ENCODE results near the gene ULK4.
A peak's percentile ranks its signal among the peaks of the same experiment; 100 is the strongest.

Gene ULK4

DNA sequence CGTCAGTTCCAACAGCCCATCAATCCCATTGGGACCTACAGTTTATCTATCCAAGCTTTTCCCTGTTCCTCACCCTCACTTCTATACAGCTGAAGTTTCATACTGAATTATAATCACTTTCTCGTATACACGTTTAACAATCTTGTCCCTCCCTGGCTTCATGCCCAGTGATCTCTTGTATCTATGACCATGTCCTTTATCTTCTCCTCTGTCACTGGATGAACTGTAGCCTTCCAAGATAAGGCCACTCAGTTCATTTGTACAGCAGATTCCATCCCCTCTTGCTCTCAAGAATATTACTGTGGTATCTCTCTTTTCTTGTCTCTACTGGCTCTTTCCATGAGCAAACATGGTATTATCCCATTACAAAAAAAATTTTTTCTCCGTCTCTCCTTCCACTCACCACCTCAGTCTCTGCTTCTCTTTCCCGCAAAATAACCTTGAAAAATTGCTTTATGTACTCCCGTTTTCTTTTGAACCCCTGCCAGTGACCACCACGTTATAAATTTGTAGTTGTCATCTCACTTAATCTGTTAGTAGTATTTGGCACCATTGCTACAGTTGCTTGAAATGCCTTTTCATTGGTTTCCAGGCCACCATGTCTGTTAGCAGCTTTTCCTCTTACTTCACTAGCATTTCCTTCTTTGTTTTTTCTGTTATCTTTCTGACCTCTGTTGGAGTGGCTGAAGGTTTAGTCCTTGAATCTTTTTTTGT is 753.2 kb downstream of the ULK4 start:
- no peak overlapping the region for H3K4me3 ChIP-seq (ENCODE audit: low read depth in 1 of 2, low read length in 1 of 2)
- TF ChIP-seq CTCF (IDR thresholded peaks at IDR 0.05), result no peak
- no peaks in the 10 kb centered on the region for H3K36me3 ChIP-seq
- H3K27ac ChIP-seq, result no peak overlapping the region
- H3K4me1 ChIP-seq (ENCODE audit: control insufficient read depth in 1 of 2, insufficient read depth in 1 of 2, low read depth in 1 of 2, low read length in 1 of 2), result peaks cover 36 to 46% of the 10 kb centered on the region in 2 experiments
- H3K9me3 ChIP-seq, result no peaks in the 10 kb centered on the region
- H3K27me3 ChIP-seq, result no peaks in the 10 kb centered on the region

DNA sequence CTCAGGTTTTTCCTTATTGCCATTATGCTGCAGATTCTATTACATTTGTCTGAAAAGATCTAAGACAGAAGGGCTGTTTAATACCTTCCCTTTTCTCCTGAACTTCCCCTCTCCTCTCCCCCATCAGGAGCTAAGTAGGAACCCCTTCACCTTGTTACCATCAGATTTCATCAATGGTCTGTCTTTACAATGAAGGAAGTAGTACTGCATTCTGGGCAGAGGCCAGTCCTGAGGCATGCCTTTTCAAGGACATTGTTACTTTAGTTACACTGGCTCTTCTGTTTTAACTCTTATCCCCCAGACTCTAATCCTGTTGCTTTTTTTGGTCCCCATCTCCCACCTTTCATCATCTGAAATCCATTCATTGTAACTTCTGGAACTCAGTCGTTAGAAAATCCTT is 754.5 kb downstream of the ULK4 start:
- Histone ChIP-seq H3K36me3 (no peaks in the 10 kb centered on the region), H3K4me3 (ENCODE audit: low read depth in 1 of 2, low read length in 1 of 2) (no peak overlapping the region), H3K27ac (peak overlapping the region; percentile 57), H3K4me1 (ENCODE audit: control insufficient read depth in 1 of 2, insufficient read depth in 1 of 2, low read depth in 1 of 2, low read length in 1 of 2) (peaks cover 49 to 57% of the 10 kb centered on the region in 2 experiments), H3K27me3 (no peaks in the 10 kb centered on the region), H3K9me3 (no peaks in the 10 kb centered on the region)
- TF ChIP-seq CTCF (IDR thresholded peaks at IDR 0.05), result no peak

DNA sequence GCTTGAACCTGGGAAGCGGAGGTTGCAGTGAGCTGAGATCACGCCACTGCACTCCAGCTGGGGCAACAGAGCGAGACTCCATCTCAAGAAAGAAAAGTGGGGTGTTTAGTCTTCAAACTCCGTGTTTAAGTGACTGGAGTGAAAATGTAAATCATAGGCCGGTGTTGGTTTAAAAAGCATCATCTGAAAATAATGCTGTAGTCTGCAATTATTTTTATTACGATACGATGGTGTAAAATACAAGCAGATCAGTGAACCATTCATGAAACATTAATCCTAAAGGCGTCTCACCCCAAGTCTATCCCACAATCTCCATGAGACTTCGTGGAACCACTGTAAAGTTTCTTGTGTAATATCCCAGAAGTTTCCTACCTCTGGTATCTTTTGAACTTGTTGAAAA is 756.3 kb downstream of the ULK4 start:
- Histone ChIP-seq H3K27ac (no peak overlapping the region), H3K9me3 (no peaks in the 10 kb centered on the region), H3K36me3 (no peaks in the 10 kb centered on the region), H3K4me1 (ENCODE audit: control insufficient read depth in 1 of 2, insufficient read depth in 1 of 2, low read depth in 1 of 2, low read length in 1 of 2) (peaks cover 67 to 75% of the 10 kb centered on the region in 2 experiments), H3K4me3 (ENCODE audit: low read depth in 1 of 2, low read length in 1 of 2) (no peak overlapping the region), H3K27me3 (no peaks in the 10 kb centered on the region)
- no peak for TF ChIP-seq CTCF (IDR thresholded peaks at IDR 0.05)

DNA sequence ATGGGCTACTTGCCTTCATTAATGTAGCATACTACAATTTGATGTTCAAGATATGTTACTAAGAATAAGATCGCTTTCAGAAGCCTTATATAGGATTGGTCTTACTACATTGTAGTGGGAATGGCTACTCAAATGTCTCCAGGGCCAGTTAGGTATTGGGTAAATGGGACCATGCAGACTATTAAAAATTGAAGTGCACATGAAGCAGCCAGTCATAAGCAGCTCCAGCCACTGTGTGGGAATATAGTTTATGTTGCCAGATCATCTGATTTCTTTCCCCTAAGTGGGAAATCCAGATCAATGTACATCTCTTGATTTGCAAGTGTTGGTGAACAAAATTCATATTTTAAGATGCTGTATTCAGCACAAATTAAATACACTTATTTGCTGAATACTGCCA is 757.5 kb downstream of the ULK4 start:
- Histone ChIP-seq H3K27ac (no peak overlapping the region), H3K4me3 (ENCODE audit: low read depth in 1 of 2, low read length in 1 of 2) (no peak overlapping the region), H3K4me1 (ENCODE audit: control insufficient read depth in 1 of 2, insufficient read depth in 1 of 2, low read depth in 1 of 2, low read length in 1 of 2) (peaks cover 71 to 80% of the 10 kb centered on the region in 2 experiments), H3K36me3 (no peaks in the 10 kb centered on the region), H3K27me3 (no peaks in the 10 kb centered on the region), H3K9me3 (no peaks in the 10 kb centered on the region)
- no peak for TF ChIP-seq CTCF (IDR thresholded peaks at IDR 0.05)

GRCh38 chr3:41202834-41203345 is 759.0 kb downstream of the ULK4 start:
- no peaks in the 10 kb centered on the region for H3K36me3 ChIP-seq
- peak overlapping the region; percentile 10 for H3K27ac ChIP-seq
- H3K4me1 ChIP-seq (ENCODE audit: control insufficient read depth in 1 of 2, insufficient read depth in 1 of 2, low read depth in 1 of 2, low read length in 1 of 2), result peaks cover 61 to 70% of the 10 kb centered on the region in 2 experiments
- H3K4me3 ChIP-seq (ENCODE audit: low read depth in 1 of 2, low read length in 1 of 2), result no peak overlapping the region
- TF ChIP-seq CTCF (IDR thresholded peaks at IDR 0.05), result no peak
- H3K27me3 ChIP-seq, result peaks cover 3% of the 10 kb centered on the region
- H3K9me3 ChIP-seq, result no peaks in the 10 kb centered on the region

Measured in neutrophil (primary cell).